ENCODE results near the gene TMEM175.
"Not testable (repeated sequence)": the region's sequence is repeated elsewhere in the genome, so short reads cannot be mapped to it uniquely, and the experiment has no call there.

GRCh38 chr4:976016-976415 lies 43.8 kb downstream of the TMEM175 start:
- TF ChIP-seq CTCF, POLR2AphosphoS5, POLR2A (IDR thresholded peaks at IDR 0.05): not testable (repeated sequence)

All from prostate gland (tissue), 2 donors.